GM12892 (cell line): ENCODE results near the gene SRCIN1.

Source experiments
- POLR2A ChIP-seq: IDR thresholded peaks from 2 replicates; pipeline ENCODE4 v1.6.1; 2011; ENCODE audit warnings: low read depth, low read length, control low read depth
- POLR2AphosphoS5 ChIP-seq: IDR thresholded peaks from 2 replicates; pipeline ENCODE4 v1.6.1; 2011; ENCODE audit warnings: low read depth, low read length, control low read depth
- TAF1 ChIP-seq: IDR thresholded peaks from 2 replicates; pipeline ENCODE4 v1.6.1; 2011; ENCODE audit warnings: low read depth, mild to moderate bottlenecking, control low read depth, low read length, borderline replicate concordance

- TF ChIP-seq POLR2A (no peak), POLR2AphosphoS5 (no peak), TAF1 (no peak)
Observed at GRCh38 chr17:38557836-38558727, 47.7 kb downstream of the SRCIN1 start.
